Measurements from ENCODE around the gene PARD3. TPM values are rescaled to one million over a fixed set of nuclear protein-coding genes. Genes with fewer than 3 reads are reported as not detected.

PARD3 gene
- total RNA-seq, 1 experiment from 2014 or later: 46.3 TPM

DNA sequence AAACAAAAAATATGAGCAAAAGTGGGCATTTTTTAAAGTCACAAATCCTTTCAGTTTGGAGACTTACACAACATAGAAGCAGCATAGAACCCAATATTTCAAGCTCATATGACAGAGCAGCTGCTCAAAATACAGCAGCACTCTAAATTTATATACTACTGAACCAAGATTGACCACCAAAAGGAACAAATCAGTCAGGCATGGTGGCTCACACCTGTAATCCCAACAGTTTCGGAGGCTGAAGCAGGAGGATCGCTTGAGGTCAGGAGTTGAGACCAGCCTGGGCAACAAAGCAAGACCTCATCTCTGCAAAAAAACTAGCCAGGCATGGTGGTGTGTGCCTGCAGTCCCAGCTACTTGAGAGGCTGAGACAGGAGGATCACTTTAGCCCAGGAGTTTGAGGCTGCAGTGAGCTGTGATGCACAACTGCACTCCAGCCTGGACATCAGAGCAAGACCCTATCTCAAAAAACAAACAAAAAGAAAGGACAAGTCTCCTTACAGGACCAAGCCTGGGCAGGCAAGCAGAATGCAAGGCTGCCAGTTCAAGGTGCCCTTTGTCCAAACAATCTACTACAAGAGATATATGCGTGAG is 40.0 kb downstream of the PARD3 start:
- Histone ChIP-seq H3K9me2 (ENCODE audit: insufficient read depth) (no peaks in the 10 kb centered on the region), H3K4me2 (ENCODE audit: low read length) (no peak overlapping the region), H3K9ac (ENCODE audit: low read length) (no peak overlapping the region), H3K9me3 (ENCODE audit: control insufficient read depth in 1 of 2, insufficient read depth in 1 of 2, low read depth in 1 of 2, low read length in 2 of 2) (no peaks in the 10 kb centered on the region), H3K4me3 (replicated peaks in 1 of 2; ENCODE audit: low read depth in 1 of 2, low read length in 2 of 2) (no peak overlapping the region), H3K27me3 (ENCODE audit: insufficient read depth, low read length) (no peaks in the 10 kb centered on the region), H3K36me3 (ENCODE audit: control insufficient read depth in 1 of 2, insufficient read depth in 2 of 2, low read length in 2 of 2) (no peaks in the 10 kb centered on the region), H2AFZ (ENCODE audit: low read depth, low read length, poor library complexity, severe bottlenecking) (no peak overlapping the region), H4K20me1 (ENCODE audit: insufficient read depth) (peaks cover 4% of the 10 kb centered on the region; the same call in 1 of the 2 replicates), H3K79me2 (ENCODE audit: insufficient read depth, low read length) (peaks cover 75% of the 10 kb centered on the region), H3K4me1 (ENCODE audit: control insufficient read depth in 1 of 2, insufficient read depth in 2 of 2, low read length in 2 of 2) (peaks cover 15 to 24% of the 10 kb centered on the region in 2 experiments), H3K27ac (ENCODE audit: low read depth, low read length) (no peak overlapping the region)
- TF ChIP-seq JUND (IDR thresholded peaks at IDR 0.05) (no peak), RAD21 (IDR thresholded peaks at IDR 0.05; ENCODE audit: low read depth) (no peak), ZNF274 (IDR thresholded peaks at IDR 0.05; ENCODE audit: low read depth, low read length) (no peak), YY1 (IDR thresholded peaks at IDR 0.05; ENCODE audit: extremely low read depth, insufficient replicate concordance, low read depth, low read length) (no peak), POLR2A (IDR thresholded peaks at IDR 0.05; ENCODE audit: borderline replicate concordance, extremely low read depth, insufficient read depth, insufficient read length) (no peak), EZH2 (IDR thresholded peaks at IDR 0.05) (no peak), ZFX (IDR thresholded peaks at IDR 0.05) (no peak), EZH2phosphoT487 (IDR thresholded peaks at IDR 0.05; ENCODE audit: borderline replicate concordance) (no peak), SRF (IDR thresholded peaks at IDR 0.05; ENCODE audit: low read depth) (no peak), SIN3A (IDR thresholded peaks at IDR 0.05; ENCODE audit: low read depth) (no peak), EGR1 (IDR thresholded peaks at IDR 0.05; ENCODE audit: low read depth) (no peak), CEBPB (IDR thresholded peaks at IDR 0.05; ENCODE audit: low read depth) (no peak)
- TF ChIP-seq, protein P1, sequence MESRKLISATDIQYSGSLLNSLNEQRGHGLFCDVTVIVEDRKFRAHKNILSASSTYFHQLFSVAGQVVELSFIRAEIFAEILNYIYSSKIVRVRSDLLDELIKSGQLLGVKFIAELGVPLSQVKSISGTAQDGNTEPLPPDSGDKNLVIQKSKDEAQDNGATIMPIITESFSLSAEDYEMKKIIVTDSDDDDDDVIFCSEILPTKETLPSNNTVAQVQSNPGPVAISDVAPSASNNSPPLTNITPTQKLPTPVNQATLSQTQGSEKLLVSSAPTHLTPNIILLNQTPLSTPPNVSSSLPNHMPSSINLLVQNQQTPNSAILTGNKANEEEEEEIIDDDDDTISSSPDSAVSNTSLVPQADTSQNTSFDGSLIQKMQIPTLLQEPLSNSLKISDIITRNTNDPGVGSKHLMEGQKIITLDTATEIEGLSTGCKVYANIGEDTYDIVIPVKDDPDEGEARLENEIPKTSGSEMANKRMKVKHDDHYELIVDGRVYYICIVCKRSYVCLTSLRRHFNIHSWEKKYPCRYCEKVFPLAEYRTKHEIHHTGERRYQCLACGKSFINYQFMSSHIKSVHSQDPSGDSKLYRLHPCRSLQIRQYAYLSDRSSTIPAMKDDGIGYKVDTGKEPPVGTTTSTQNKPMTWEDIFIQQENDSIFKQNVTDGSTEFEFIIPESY (IDR thresholded peaks at IDR 0.05; ENCODE audit: extremely low read depth, insufficient replicate concordance, low read length): no peak
- TF ChIP-seq, protein P2, sequence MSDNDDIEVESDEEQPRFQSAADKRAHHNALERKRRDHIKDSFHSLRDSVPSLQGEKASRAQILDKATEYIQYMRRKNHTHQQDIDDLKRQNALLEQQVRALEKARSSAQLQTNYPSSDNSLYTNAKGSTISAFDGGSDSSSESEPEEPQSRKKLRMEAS (IDR thresholded peaks at IDR 0.05): no peak
- TF ChIP-seq, protein P3, sequence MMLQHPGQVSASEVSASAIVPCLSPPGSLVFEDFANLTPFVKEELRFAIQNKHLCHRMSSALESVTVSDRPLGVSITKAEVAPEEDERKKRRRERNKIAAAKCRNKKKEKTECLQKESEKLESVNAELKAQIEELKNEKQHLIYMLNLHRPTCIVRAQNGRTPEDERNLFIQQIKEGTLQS (IDR thresholded peaks at IDR 0.05): no peak
- TF ChIP-seq, protein P4, sequence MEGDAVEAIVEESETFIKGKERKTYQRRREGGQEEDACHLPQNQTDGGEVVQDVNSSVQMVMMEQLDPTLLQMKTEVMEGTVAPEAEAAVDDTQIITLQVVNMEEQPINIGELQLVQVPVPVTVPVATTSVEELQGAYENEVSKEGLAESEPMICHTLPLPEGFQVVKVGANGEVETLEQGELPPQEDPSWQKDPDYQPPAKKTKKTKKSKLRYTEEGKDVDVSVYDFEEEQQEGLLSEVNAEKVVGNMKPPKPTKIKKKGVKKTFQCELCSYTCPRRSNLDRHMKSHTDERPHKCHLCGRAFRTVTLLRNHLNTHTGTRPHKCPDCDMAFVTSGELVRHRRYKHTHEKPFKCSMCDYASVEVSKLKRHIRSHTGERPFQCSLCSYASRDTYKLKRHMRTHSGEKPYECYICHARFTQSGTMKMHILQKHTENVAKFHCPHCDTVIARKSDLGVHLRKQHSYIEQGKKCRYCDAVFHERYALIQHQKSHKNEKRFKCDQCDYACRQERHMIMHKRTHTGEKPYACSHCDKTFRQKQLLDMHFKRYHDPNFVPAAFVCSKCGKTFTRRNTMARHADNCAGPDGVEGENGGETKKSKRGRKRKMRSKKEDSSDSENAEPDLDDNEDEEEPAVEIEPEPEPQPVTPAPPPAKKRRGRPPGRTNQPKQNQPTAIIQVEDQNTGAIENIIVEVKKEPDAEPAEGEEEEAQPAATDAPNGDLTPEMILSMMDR (IDR thresholded peaks at IDR 0.05 in 2 of 3, conservative IDR thresholded peaks at IDR 0.05 in 1 of 3; ENCODE audit: borderline replicate concordance in 1 of 3, insufficient read depth in 1 of 3, low read depth in 2 of 3, low read length in 2 of 3): no peak
- ChIA-PET RAD21 (ENCODE audit: low non-redundant PET in 1 of 2, low total read pairs in 2 of 2, uncharacterized antibody in 2 of 2, unreplicated experiment in 2 of 2) (no interaction called here), POLR2A (no interaction called here), CTCF (no interaction called here)
- no peak for DNase-seq (ENCODE audit: low read depth, low spot score)
- intact Hi-C loops (cut with micrococcal nuclease): no loop called here
- ATAC-seq: no peak
- no TSS peak for BruUV-seq (replicated peaks)

All from HCT116 (cell line).